NCI-H187 treated with DMSO at 0.1 percent for 48 hours (cell line): ENCODE results near the gene CHD9.

ENCODE experiments used
- DNase-seq: peaks from one replicate; lab custom pipeline; 2025; lab: John Stamatoyannopoulos, UW

The CHD9 gene

DNA sequence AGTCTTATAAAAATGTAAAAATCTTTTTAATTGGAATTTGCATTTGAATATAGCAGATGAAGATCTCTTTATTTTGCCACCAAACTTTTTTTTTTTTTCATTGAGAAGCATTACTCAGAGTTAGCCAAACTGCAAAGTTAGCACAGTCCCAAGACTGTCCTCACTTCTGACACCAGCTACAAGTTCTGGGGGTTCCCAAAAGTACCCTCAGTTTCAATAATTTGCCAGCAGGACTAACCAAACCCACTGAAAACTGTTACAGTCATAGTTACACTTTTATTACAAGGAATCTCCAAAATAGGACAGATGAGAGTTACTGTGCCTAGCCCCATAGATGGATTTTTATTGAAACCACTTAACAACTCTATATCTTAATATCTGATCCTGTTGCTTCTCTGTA lies 144.1 kb downstream of the CHD9 start:
- DNase-seq, result no peak

DNA sequence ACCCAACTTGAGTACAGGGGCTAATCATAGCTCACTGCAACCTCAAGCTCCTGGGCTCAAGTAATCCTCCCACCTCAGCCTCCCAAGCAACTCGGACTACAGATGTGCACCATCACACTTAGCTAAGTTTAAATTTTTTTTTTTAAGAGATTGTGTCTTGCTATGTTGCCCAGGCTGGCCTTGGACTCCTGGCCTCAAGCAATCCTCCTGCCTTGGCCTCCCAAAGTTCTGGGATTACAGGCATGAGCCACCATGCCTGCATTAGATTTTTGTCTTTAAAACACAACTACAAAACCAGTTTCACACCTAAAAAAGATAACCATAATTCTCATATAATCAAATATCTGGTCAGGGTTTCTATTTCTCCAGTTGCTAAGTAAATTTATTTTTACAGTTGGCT lies 147.1 kb downstream of the CHD9 start:
- DNase-seq, result no peak

GRCh38 chr16:53202398-53202797 lies 147.6 kb downstream of the CHD9 start:
- no peak for DNase-seq

DNA sequence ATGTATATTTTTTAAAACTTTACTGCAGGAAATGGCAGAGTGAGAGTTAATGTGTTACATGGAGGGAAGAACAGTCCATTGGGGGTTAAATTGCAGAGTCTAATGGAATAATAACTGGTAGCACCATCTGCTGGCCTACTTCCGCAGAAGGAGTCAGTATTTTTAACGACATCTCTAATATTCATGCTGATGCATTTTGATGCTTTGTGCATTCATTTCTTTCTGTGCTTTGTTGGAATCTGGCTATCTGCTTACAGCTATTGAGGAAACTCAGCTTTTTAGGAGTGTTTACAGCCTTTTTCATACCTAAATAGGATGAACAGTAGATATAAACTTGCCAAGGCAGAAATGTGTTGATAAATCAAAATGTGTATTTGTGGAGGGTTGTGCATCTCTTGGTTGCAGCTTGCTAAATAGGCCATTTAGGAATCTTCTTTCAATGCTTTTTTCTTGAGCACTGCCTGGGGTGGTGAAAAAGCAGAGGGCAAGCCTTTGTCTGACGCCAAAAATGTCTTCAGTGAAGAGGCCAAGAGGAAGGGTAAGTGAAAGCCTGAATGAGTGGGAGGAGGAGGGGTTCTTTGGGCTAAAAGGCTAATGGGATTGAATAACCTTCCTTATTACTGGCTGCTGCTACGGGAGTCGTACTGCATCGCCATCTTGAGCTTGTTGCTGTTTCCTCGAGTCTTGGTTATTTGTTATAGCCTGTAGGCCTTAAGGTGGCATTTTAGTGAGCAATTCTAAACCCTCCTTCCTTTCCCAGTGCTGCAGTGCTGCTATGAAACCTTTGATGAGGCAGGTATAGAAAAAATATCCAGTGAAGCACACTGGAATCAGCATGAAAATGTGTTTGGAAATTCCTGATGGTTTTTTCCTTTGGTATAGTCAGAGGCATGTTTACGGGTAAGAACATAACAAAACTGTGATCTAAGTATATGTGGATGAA lies 153.3 kb downstream of the CHD9 start:
- peak; percentile 77 for DNase-seq

DNA sequence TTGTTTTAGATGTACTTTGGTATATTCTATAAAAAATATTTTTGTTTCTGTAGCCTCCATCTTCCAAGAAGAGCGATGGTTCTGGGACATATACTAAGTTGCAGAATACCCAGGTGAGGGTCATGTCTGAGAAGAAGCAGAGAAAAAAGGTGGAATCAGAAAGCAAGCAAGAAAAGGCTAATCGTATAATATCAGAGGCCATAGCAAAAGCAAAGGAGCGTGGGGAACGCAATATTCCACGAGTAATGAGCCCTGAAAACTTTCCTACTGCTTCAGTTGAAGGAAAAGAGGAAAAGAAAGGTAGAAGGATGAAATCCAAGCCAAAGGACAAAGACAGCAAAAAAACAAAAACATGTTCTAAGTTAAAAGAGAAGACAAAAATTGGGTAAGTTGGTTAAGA lies 154.6 kb downstream of the CHD9 start:
- no peak for DNase-seq

DNA sequence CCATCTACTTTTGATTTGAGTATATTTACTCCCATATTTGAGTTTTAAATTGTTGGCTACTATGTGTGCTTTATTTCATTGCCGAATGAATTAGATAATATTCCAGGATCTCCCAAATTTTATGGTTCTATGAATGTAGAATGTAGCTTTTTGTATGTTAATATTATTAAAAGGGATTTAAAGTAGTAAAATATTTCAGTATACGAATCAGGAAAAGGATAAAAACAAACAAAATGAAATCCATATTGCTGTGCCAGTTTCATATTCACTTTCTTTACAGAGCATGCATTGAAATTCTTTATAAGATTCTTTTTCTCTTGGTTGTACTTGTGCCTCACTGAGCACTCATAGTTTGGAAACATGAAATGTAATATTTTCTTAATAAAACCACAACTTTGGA lies 155.1 kb downstream of the CHD9 start:
- no peak for DNase-seq

DNA sequence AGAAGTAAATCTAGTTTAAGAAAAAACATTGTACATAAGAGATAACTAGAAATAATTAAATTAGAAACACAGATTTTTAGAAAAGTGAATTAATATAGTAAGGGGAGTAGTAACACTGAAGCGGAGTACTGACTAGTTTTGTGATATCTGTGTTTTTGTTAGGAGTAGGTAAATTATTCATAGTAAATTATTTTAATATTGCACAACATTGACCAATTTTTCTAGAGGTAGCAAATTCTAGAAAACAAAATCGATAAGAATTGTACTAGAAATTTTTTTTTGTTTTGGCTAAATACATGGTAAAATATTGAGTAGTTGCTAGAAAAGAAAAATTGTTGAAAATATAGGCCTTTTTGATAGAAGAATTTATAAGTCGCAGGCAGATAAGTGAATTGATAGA lies 156.5 kb downstream of the CHD9 start:
- no peak for DNase-seq

- no peak for DNase-seq
These were observed 158.1 kb downstream of the CHD9 start for GRCh38 chr16:53212893-53213223.

GRCh38 chr16:53213542-53213941 lies 158.8 kb downstream of the CHD9 start:
- DNase-seq, result no peak

GRCh38 chr16:53216798-53217197 lies 162.0 kb downstream of the CHD9 start:
- no peak for DNase-seq

- no peak for DNase-seq
These were observed 164.6 kb downstream of the CHD9 start for GRCh38 chr16:53219371-53219770.

DNA sequence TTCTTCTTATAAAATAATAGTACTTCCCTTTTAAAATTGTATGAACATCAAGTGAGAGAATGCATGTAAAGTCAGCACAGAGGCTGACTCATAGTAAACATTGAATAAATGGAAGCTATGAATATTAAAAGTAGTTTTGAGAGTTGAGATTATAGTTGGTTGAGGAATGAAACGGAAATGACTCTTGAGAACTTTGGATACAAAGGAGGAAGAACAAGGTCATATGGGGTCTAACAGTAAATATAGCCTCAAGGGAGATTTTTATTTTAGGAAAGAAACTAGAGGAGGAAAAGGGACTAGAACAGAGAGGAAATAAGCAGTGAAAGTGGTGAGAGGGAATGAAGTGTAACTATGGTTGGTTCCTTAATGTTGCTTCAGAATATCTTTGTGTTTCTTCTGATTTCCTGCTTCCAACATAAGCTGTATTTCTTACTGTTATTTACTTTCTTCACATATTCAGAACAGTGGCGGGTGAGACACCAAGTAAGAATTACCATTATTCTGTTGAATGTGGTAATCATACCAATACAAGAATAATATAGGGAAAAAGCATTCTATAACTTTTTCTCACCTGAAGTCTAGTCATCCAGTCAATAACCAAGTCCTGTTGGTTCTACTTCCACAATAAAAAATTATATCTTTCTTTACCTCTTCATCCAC lies 165.1 kb downstream of the CHD9 start:
- DNase-seq, result no peak

DNA sequence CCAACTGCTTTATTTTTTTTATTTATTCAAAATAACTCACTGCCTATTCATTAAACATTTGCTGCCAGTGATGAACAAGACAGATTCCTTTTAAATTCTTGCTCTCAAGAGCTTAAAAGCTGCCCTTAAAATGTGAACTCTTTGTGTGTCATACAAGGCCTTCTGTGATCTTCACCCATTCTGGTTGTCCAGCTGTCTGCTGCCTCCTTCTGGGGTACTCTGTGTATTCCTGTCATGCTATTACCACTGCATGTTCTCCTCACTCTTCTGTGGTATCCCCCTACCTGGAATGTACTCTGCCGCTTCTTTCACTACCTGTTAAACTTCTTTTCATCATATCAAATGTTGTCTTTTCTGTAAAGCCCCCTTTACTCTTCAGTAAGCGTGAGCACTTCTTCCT lies 165.8 kb downstream of the CHD9 start:
- DNase-seq, result no peak

- DNase-seq, result no peak
These were observed 170.3 kb downstream of the CHD9 start for GRCh38 chr16:53224951-53225533.

- DNase-seq, result no peak
These were observed 178.2 kb downstream of the CHD9 start for GRCh38 chr16:53232826-53233529.

DNA sequence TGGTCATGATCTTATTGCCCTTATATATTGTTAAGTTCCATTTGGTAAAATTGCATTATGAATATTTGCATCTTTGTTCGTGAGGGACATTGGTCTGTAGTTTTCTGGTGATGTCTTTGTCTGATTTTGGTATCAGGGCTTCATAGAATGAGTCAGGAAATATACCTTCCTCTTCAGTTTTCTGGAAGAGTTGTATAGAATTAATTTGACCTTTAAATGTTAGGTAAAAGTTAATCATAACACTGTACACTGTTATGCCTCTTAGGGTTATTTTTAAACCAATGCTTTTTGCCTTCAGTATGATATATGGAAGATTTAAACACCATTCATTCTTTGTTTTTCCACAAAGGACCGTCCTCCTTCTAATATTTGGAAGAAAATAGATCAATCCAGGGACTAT lies 180.0 kb downstream of the CHD9 start:
- DNase-seq, result no peak

- no peak for DNase-seq
These were observed 181.1 kb downstream of the CHD9 start for GRCh38 chr16:53235851-53236250.

DNA sequence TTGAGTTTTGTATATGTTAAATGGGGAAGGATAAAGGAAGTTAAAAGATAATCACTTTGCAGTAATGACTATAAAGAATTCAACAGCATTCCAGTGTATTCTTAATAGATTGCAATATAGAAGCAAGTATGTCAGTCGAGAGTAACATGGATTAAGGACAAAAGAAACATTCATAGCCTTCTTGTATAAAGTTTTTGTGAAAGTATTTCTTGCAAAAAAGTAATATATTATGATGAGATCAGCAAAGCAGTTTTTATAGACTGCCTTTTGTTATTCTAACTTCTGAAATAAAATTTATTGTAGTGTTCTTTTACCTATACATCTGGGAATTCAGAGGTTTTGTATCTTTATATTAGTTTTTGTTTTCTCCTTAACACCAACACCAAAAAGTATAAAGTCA lies 194.5 kb downstream of the CHD9 start:
- DNase-seq, result no peak

- no peak for DNase-seq
These were observed 202.2 kb downstream of the CHD9 start for GRCh38 chr16:53257001-53257400.

GRCh38 chr16:53258809-53259208 lies 204.0 kb downstream of the CHD9 start:
- no peak for DNase-seq

DNA sequence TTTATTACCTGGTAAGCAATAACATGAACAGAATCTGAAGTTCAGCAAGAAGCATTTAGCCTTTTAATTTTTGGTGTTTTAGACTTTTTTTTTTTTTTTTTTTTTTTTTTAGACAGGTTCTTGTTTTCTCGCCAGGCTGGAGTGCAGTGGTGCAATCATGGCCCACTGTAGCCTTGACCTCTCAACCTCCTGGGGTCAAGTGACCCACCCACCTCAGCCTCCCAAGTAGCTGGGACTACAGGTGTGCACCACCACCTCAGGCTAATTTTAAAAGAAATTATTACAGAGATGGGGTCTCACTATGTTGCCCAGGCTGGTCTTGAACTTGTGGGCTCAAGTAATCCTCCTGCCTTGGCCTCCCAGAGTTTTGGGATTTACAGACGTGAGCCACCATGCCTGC lies 206.5 kb downstream of the CHD9 start:
- no peak for DNase-seq

GRCh38 chr16:53262645-53263044 lies 207.9 kb downstream of the CHD9 start:
- DNase-seq, result no peak

DNA sequence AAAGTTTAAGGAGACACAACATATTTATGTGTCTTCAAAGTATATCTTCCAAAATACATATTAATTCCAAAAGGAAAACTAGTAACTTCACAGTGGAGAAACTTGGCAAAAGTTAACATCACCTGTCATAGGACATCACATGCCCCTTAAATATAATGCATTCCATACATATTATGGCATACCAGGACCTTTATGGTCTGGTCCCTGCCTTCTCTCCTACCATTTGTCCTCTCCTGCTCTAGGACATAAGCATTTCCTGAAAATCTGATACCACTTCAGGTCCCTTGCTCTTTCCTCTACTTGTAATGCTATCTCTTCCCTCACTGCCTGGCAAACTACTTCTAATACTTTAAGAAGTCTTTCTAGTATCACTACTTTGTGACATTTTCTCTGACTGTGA lies 211.4 kb downstream of the CHD9 start:
- DNase-seq, result no peak
